KBM-7 (cell line): ENCODE data around the gene NME5.
A peak's percentile ranks its signal among the peaks of the same experiment; 100 is the strongest.
"Not testable (repeated sequence)": the region's sequence is repeated elsewhere in the genome, so short reads cannot be mapped to it uniquely, and the experiment has no call there.

Experiments
- DNase-seq: peaks from one replicate; pipeline ENCODE4 v3.0.0-alpha.2; 2015
- in situ Hi-C: fragments of 300-500 bp; cut with MboI; formaldehyde crosslinking; loops from 2 replicates; pipeline ENCODE4 v1.14.3; 2020; ENCODE audit warnings: low sequenced_read_pairs, low pct_unique_long_range_greater_than_20kb, mixed read lengths

NME5 gene

GRCh38 chr5:138093036-138093435 lies 46.2 kb downstream of the NME5 start:
- in situ Hi-C loops = no loop called here

GRCh38 chr5:138092301-138092700 lies 46.9 kb downstream of the NME5 start:
- in situ Hi-C loops = no loop called here
- no peak for DNase-seq

More at GRCh38 chr5:138093036-138093435, 46.2 kb downstream of the NME5 start:
- DNase-seq = no peak

DNA sequence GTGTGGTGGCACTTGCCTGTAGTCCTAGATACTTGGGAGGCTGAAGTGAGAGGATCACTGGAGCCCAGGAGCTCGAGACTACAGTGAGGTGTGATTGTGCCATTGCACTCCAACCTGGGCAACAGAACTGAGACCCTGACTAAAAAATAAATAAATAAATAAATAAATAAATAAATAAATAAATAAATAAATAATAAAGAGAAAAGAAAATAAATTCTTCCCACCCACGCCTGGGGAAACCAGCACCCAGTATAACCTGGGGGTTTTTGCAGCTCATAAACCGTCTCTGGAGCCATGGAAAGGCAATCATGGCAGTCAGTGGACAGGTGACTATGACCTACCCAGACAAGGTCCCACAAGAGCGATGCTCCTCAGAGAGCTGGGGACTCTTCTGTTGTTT lies 47.5 kb downstream of the NME5 start:
- no peak for DNase-seq
- in situ Hi-C loops = no loop called here

GRCh38 chr5:138083702-138084101 lies 55.5 kb downstream of the NME5 start, which contains the start of gene WNT8A:
Gene WNT8A, plus strand, starts transcription at chr5:138084033. Its CDS starts 95 bp downstream, at chr5:138084128.
- in situ Hi-C loops = no loop called here
- no peak for DNase-seq

DNA sequence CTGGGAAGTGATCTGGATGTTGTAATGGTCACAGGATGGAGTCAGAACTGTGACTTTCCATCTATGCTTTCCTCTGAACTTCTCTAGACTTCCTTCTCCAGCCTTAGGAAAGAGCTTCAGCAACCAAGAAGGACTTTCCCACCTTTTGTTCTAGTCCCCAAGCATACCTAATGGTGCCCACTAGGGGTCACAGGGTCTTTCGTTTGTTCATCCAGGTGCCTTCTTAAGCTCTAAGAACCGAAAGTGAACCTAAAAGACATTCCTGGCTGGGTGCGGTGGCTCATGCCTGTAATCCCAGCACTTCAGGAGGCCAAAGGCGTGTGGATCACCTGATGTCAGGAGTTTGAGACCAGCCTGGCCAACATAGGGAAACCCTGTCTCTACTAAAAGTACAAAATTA lies 57.2 kb downstream of the NME5 start:
- in situ Hi-C loops = no loop called here
- no peak for DNase-seq

GRCh38 chr5:138078006-138078643 lies 61.1 kb downstream of the NME5 start:
- DNase-seq = no peak
- in situ Hi-C loops = no loop called here

GRCh38 chr5:138077064-138077696 lies 62.0 kb downstream of the NME5 start:
- in situ Hi-C loops = no loop called here
- DNase-seq = peak; percentile 64

DNA sequence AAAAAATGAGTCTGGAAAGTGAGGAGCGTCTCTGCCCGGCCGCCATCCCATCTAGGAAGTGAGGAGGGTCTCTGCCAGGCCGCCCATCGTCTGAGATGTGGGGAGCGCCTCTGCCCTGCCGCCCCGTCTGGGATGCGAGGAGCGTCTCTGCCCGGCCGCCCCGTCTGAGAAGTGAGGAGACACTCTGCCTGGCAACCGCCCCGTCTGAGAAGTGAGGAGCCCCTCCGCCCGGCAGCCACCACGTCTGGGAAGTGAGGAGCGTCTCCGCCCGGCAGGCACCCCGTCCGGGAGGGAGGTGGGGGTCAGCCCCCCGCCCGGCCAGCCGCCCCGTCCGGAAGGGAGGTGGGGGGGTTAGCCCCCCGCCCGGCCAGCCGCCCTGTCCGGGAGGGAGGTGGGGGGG lies 69.2 kb downstream of the NME5 start:
- not testable (repeated sequence) for DNase-seq
- in situ Hi-C loops = loop anchor here (25.0 kb wide), 1 partner anchor 433 kb away; no protein-coding TSS in a partner anchor

- in situ Hi-C loops = loop anchor here (25.0 kb wide), 1 partner anchor 432 kb away; no protein-coding TSS in a partner anchor
- peak; percentile 85 for DNase-seq
Observed at GRCh38 chr5:138068742-138069600, 70.3 kb downstream of the NME5 start.

DNA sequence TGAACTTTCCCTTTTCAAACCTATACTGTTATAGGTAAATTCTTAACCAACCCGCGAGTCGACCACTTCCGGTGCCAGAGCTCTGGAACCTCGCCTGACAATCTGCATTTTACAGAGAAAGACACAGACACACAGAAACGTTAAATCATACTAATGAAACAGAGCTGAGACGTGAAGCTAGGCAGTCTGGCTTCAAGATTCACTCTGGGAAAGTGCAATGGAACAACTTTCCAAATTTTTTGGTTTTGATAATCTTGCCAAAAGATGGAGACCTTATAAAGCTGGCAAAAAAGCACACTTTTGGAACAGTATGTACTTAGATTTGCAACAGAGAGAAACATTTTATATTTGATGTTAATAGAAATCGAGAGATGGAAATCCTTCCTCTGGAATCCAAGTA lies 71.3 kb downstream of the NME5 start:
- DNase-seq = no peak
- in situ Hi-C loops = loop anchor here (25.0 kb wide), 1 partner anchor 431 kb away; no protein-coding TSS in a partner anchor
